GM21529 (cell line): ENCODE measurements around the gene AGRN.
A peak's percentile ranks its signal among the peaks of the same experiment; 100 is the strongest.
"Not testable (repeated sequence)": the region's sequence is repeated elsewhere in the genome, so short reads cannot be mapped to it uniquely, and the experiment has no call there.

Source experiments
- ATAC-seq: cut with Tn5 transposase; IDR thresholded peaks from one replicate; pipeline ENCODE4 v1.9.1; 2021; ENCODE audit not compliant: unreplicated experiment

Gene AGRN

DNA sequence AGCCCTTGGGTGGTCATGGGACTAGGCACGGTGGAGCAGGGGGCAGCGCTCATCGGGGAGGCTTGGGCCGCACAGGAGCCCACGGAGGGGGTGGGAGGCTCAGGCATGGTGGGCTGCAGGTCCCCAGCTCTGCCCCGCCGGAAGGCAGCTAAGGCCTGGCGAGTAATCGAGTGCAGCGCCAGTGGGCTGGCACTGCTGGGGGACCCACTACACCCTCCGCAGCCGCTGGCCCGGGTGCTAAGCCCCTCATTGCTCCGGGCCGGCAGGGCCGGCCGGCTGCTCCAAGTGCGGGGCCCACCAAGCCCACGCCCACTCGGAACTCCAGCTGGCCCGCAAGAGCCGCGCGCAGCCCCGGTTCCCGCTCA lies 1.6 kb upstream of the AGRN start:
- not testable (repeated sequence) for ATAC-seq

DNA sequence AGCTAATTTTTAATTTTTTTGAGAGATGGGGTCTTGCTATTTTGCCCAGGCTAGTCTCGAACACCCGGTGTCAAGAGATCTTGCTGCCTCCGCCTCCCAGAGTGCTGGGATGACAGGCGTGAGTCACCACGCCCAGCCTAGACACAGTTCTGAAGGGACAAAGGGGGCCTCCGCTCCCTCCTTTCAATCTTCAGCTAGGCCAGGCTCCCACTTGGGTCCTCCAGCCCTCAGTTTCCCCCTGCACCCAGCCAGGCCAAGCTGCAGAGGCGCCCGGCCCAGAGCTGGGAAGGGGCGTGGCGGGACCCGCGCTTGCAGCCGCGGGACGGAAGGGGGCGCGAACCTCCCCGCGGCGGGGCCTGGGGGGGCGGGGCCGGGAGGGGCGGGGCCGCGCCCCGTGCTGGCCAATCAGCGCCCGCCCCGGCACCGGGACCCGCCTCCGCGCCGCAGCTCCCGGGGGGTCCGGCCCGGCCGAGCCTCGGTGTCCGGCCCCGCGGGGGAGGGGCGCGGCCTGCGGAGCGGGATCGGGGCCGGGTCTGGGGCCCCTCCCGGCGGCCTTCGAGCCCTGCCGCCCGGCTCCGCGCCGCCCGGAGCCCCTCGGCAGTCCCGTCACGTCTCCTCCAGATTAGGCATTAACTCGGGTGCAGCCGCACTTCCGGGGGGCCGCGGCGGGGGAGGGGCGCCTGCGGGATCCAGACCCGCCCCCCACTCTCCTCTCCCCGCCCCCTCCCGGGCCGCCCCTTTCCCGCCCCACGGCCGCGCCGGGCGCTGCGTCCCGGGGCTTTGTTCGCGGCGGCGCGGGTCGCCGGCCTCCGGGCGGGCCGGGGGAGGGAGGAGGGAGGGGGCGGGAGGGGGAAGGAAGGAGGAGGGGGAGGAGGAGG lies 559 bp upstream of the AGRN start:
- peak; percentile 58 for ATAC-seq

DNA sequence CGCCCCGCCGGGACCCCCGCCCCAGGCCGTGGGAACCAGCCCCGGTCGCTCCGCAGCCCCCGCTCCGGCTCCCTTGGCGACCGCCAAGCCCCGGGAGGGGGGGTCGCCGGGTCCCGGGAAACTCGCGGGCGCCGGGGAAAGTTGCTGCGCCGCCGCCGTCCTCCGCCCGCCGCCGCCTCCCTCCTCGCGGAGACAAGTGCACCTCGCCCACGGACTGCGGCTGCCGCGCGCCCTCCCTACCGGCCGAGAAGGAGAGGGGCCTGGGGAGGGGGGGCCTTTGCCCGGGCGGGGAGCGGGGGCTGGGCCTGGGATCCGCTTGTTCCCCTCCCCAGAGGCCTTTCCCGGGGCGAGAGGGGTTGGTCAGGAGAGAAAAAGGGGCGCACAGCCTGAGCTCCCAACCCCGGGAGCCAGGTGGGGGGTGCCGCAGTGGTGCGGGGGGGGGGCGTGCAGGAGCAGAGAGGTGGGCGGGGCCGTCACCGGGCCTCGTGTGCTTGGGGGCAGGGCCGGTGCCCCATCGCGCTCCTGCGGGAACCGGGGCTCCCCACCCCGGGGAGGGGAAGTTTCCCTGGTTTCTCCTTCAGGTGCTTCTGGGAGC lies 592 bp downstream of the AGRN start:
- ATAC-seq: peak; percentile 17

- ATAC-seq: no peak
Observed at GRCh38 chr1:1021010-1021919, 1.3 kb downstream of the AGRN start.

DNA sequence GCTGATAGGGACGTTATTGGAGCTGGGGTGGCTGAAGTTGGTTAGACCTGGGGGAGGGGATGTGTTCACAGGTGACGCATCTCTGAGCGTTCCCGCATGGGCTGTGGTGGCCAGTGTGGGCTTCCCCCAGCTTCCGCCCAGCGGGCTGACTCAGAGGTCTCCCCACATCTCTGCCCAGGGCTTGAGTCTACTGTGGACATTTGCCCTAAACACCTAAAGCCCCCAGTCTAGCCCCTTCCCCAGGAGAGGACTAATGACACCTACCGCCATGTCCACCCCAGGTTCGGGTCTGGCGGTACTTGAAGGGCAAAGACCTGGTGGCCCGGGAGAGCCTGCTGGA lies 2.0 kb downstream of the AGRN start:
- ATAC-seq: no peak

DNA sequence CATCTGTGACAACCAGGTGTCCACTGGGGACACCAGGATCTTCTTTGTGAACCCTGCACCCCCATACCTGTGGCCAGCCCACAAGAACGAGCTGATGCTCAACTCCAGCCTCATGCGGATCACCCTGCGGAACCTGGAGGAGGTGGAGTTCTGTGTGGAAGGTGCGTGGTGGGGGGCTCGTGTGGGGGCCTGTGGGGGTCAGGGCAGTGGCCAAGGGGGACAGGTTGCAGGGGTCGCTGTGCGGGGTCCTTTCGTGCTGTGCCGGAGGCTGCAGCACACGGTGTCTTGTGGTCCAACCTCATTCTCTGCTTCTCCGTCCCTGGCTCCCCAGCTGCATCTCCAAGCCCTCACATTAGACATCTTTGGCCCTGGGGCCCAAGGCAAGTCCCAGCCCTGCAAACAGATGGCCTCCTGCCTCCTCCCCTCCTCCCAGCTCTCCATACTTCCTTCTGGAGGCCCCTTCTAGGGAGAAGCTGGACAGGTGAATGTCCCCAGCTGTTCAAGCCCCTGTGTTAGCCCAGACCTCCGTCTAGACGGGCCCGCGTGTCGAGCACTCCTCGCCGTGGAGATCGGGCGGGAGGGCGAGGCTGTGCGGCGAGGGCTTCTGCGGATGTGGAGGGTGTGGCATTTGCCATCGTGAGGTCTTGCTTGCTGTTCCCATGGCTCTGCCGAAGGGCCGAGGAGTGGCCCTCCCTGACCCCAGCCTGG lies 2.5 kb downstream of the AGRN start:
- ATAC-seq: no peak

GRCh38 chr1:1023700-1024099 lies 3.8 kb downstream of the AGRN start:
- no peak for ATAC-seq

GRCh38 chr1:1024149-1024770 lies 4.3 kb downstream of the AGRN start:
- ATAC-seq: no peak

- no peak for ATAC-seq
Observed at GRCh38 chr1:1024771-1025699, 5.1 kb downstream of the AGRN start.

DNA sequence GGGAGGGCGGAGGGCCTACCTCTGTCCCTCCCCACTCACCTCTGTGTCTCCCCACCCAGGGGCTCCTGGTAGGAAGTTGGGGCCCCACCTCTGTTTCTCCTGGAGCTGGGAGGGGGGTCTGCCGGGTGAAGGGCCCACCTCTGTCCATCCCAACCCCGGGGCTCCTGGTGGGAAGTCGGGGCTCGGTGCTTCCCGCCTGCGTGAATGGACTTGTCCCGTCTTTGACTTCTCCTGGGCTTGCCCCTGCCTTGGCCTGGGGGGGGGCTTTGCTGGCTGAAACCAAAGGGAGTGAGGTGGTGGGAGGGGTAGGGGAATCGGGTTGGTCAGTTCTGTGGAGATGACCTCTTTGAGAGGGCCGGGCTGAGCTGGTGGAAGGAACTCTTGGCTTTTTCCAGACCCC lies 5.8 kb downstream of the AGRN start:
- ATAC-seq: no peak

- no peak for ATAC-seq
Observed at GRCh38 chr1:1026599-1027413, 6.9 kb downstream of the AGRN start.

- no peak for ATAC-seq
Observed at GRCh38 chr1:1027791-1028190, 7.9 kb downstream of the AGRN start.

DNA sequence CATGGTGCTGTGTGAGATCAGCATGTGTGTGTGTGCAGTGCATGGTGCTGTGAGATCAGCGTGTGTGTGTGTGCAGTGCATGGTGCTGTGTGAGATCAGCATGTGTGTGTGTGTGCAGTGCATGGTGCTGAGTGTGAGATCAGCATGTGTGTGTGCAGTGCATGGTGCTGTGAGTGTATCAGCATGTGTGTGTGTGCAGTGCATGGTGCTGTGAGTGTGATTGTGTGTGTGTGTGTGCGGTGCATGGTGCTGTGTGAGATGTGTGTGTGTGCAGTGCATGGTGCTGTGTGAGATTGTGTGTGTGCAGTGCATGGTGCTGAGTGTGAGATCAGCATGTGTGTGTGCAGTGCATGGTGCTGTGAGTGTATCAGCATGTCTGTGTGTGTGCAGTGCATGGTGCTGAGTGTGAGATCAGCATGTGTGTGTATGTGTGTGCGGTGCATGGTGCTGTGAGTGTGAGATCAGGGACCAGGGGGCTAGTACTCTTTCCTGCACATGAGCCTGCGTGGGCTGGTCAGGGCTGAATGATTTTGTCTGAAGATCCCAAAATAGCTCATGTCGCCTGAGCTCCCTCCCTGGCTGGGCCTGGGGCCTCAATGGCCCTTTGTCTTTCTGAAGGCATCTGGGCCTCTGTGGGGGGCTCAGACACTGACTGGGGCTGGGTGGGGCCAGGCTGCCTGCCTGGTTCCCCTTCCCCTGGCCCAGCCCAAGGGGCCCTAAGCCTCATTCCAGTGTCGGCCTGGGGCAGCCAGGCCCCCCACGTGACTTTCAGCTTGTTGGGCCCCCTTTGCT lies 11.1 kb downstream of the AGRN start:
- ATAC-seq: not testable (repeated sequence)

- ATAC-seq: no peak
Observed at GRCh38 chr1:1031659-1032235, 11.8 kb downstream of the AGRN start.

- peak; percentile 4 for ATAC-seq
Observed at GRCh38 chr1:1032424-1032823, 12.5 kb downstream of the AGRN start.

GRCh38 chr1:1033009-1033587 lies 13.2 kb downstream of the AGRN start:
- peak; percentile 85 for ATAC-seq

GRCh38 chr1:1033731-1034438 lies 14.0 kb downstream of the AGRN start:
- no peak for ATAC-seq
